ENCODE measurements around the gene PLEKHA6. TPM values are rescaled to one million over a fixed set of nuclear protein-coding genes. Genes with fewer than 3 reads are reported as not detected.
A peak's percentile ranks its signal among the peaks of the same experiment; 100 is the strongest.

PLEKHA6 gene
- total RNA-seq, 1 experiment from 2014 or later, result 0.29 TPM

DNA sequence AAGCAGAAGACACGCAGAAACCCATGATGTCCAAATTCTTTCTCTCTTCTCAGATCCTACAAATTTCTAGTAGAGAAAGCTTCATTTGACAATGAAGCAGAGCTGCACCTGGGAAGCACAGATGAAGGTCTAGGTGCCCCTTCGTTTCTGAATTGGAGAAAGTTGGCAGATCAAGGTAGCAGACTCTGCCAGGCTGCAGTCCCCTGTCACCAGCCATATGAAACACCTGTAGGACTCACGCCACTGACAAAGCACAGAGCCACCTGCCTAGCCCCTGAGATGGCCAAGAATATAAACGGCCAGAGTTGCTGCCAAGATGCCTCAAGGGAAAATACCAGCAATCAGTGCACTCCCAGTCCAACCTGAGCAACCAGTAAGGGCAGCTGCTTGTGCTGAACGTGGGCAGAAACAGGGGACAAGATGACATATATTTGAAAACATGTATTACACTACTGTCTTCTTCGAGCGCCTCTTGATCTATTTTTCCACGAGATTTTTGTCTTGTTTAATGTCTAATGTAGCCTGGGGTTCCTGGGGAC is 20.6 kb upstream of the PLEKHA6 start:
- no peak for DNase-seq (ENCODE audit: low read depth)

GRCh38 chr1:204377800-204378668 is 18.3 kb upstream of the PLEKHA6 start:
- peak; percentile 45 for DNase-seq (ENCODE audit: low read depth)

- no peak for DNase-seq (ENCODE audit: low read depth)
Observed at GRCh38 chr1:204376919-204377799, 17.4 kb upstream of the PLEKHA6 start.

GRCh38 chr1:204376465-204376864 is 16.7 kb upstream of the PLEKHA6 start:
- no peak for DNase-seq (ENCODE audit: low read depth)

DNA sequence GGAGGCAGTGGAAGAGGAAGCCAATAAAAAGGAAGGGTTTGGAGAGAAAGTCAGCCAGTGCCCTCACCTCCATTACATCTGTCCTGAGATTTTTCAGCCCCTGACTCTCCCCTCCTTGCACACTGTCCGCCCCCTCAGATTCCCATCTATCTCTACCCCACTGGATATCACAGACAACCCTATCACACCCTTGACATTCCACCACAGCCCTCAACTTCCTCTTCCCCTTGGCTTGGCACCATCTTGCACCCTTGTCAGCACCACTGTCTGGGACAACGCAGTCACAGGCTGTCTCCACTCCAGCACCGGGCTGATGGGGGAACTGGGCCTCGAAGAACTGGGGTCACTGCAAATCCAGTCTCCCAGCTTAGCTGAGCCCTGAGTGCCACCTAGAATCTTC is 14.2 kb upstream of the PLEKHA6 start:
- DNase-seq (ENCODE audit: low read depth), result no peak

- no peak for DNase-seq (ENCODE audit: low read depth)
Observed at GRCh38 chr1:204370176-204370575, 10.4 kb upstream of the PLEKHA6 start.

DNA sequence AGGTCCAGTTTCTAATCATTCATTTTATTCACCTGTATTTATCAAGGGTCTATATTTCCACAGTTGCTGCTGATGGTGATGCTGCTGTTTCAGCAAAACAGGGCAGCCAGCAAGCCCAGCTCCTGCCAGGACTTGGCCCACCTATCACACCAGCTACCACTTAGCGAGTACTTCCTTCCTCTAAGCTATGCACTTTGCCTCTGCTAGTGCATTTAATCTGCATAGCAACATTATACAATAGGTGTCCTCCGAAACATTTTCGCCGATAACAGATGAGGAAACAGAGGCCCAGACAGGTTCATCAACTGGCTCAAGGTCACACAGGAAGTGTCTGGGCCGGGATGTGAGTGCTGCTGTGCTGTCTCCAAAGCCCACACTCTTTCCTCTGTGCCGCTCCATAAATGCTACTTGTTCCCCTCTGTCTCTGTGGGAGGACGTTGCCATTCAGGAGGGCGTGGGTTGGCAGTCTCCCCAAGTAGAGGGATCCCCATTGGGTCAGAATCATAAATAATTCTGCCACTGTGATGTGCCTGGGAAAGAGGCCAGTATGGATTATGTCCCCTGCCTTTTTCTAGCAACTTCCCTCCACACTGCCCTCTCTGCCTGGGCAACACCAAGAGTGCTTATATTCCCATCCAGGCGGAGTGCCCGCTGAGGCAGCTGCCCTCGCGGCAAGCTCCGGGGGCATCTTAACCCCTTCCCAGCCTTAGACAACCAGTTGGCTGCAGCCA is 9.4 kb upstream of the PLEKHA6 start:
- DNase-seq (ENCODE audit: low read depth), result no peak

- no peak for DNase-seq (ENCODE audit: low read depth)
Observed at GRCh38 chr1:204367956-204368355, 8.2 kb upstream of the PLEKHA6 start.

DNA sequence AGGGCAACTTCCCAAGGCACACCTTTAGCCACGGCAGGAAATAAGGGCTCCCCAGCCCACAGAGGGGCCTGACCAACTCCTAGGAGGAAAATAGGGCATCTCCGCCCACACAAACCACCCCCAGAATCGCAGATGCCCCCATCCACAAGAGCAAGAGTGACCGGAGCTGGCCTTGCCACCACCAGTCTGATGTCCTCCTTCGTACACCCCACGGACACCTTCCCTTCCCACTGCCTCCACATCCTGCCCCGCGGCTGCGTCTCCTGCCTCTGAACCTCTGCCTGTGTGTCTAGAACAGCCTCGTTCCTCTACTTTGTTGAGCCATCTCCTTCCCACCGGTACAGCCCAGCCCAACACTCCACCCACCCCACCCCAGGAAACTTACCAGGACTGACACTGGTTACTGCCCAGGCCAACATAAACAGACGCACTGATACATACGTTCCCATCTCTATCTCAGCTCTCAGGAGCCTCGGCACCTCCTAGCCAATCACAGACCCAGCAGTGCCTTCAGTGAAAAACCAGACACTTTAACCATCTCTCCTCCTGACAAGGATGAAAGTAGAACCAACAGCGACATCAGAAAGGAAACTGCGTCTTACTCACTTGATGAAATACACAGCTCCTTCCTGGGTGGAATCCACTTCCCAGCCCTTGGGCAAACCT is 7.6 kb upstream of the PLEKHA6 start:
- DNase-seq (ENCODE audit: low read depth), result no peak

- DNase-seq (ENCODE audit: low read depth), result peak; percentile 32
Observed at GRCh38 chr1:204366759-204367158, 7.0 kb upstream of the PLEKHA6 start.

- DNase-seq (ENCODE audit: low read depth), result peak; percentile 79
Observed at GRCh38 chr1:204363335-204364114, 3.8 kb upstream of the PLEKHA6 start.

- DNase-seq (ENCODE audit: low read depth), result no peak
Observed at GRCh38 chr1:204362984-204363334, 3.2 kb upstream of the PLEKHA6 start.

DNA sequence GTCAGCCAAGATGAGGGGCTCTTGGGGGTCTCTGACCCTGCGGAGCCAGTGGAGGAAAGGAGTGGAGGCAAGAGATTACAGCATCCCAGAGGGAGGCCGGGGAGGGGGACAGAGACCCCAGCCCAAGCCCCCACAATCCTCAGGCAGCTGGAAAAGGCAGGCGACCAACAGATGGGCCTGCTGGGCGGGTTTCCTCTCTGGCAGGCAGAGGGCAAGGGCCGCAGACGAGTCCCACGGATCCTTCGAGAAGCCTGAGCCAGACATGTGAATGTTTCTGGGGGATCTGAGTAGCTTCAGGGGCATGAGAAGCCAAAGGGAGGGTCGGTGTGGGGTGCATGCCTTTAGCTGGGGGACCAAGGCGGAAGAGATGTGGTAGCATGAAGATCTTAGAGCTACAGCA is 2.1 kb upstream of the PLEKHA6 start:
- DNase-seq (ENCODE audit: low read depth), result no peak

DNA sequence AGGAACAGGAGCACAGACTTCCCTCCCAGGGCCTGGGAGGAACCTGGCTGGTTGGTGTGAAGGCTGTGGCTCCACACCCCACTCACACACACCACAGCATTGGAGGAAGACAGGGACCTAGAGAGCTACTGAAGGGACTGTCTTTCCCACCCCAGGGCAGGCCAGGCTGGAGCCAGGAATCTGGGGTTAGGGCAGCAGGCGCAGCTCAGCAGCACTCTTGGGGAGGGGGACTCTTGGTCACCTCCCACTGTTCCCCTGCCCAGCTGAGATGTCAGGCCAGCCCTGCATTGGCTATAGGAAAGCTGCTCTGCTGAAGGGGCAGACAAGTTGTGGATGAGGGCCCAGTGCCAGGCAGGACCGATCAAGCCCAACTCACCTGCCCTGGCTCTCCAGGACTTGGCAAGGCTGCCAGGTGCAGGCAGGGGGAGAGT is 1.6 kb upstream of the PLEKHA6 start:
- DNase-seq (ENCODE audit: low read depth), result no peak

- no peak for DNase-seq (ENCODE audit: low read depth)
Observed at GRCh38 chr1:204360314-204360713, 585 bp upstream of the PLEKHA6 start.

DNA sequence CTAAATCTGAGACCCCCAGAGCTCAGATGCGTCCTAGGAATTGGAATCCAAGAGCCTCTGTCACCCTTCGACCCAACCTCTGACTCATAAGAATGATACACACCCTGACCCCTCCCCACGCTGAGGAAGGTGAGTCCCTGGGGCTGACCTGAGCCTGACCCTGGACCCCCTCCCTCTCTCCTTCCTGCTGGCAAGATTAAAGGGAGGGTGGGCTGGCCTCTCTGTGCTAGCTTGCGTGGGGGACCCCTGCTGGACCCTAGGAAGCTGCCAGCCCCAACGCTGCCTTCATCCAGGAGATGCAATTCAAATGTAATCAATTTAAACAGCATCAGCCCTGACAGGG is 627 bp downstream of the PLEKHA6 start:
- DNase-seq (ENCODE audit: low read depth), result no peak

GRCh38 chr1:204358605-204359004 is 1.1 kb downstream of the PLEKHA6 start:
- DNase-seq (ENCODE audit: low read depth), result no peak

- peak; percentile 34 for DNase-seq (ENCODE audit: low read depth)
Observed at GRCh38 chr1:204357551-204358490, 1.9 kb downstream of the PLEKHA6 start.

- no peak for DNase-seq (ENCODE audit: low read depth)
Observed at GRCh38 chr1:204356997-204357396, 2.7 kb downstream of the PLEKHA6 start.
